GM18951 (cell line): ENCODE measurements around the gene SRPK3.

Experiments used
- POLR2A ChIP-seq: IDR thresholded peaks from 4 replicates; pipeline ENCODE4 v1.6.1; 2011; ENCODE audit warnings: mild to moderate bottlenecking; ENCODE audit not compliant: insufficient read length, insufficient read depth; ENCODE audit errors: extremely low read depth
- in situ Hi-C: fragments of 300-500 bp; cut with MboI; formaldehyde crosslinking; loops from one replicate; pipeline ENCODE4 v1.12.0; 2022; ENCODE audit warnings: low sequenced_read_pairs, mixed read lengths, inconsistent platforms; ENCODE audit not compliant: unreplicated experiment

SRPK3 gene

GRCh38 chrX:153780678-153781427 is at the start of gene SRPK3:
Gene SRPK3 (plus strand): TSS chrX:153781041. CDS start chrX:153781087, 46 bp downstream.
- in situ Hi-C loops: loop anchor here (10.0 kb wide), 1 partner anchor 174 kb away; no protein-coding TSS in a partner anchor

GRCh38 chrX:153731117-153731844 is 49.6 kb upstream of the SRPK3 start:
- in situ Hi-C loops: no loop called here
- TF ChIP-seq POLR2A: no peak

More at GRCh38 chrX:153780678-153781427, at the start of gene SRPK3:
- no peak for TF ChIP-seq POLR2A

GRCh38 chrX:153731845-153732215 is 49.0 kb upstream of the SRPK3 start:
- in situ Hi-C loops: no loop called here

GRCh38 chrX:153732401-153732800 is 48.4 kb upstream of the SRPK3 start:
- in situ Hi-C loops: no loop called here
- TF ChIP-seq POLR2A: no peak

More at GRCh38 chrX:153731845-153732215, 49.0 kb upstream of the SRPK3 start:
- no peak for TF ChIP-seq POLR2A

GRCh38 chrX:153733651-153734240 is 47.1 kb upstream of the SRPK3 start:
- in situ Hi-C loops: no loop called here
- TF ChIP-seq POLR2A: no peak

- no peak for TF ChIP-seq POLR2A
- in situ Hi-C loops: no loop called here
Measured at GRCh38 chrX:153734871-153735270, 46.0 kb upstream of the SRPK3 start.

GRCh38 chrX:153735274-153735673 is 45.6 kb upstream of the SRPK3 start:
- TF ChIP-seq POLR2A: no peak
- in situ Hi-C loops: no loop called here

GRCh38 chrX:153736071-153736820 is 44.6 kb upstream of the SRPK3 start:
- no peak for TF ChIP-seq POLR2A

GRCh38 chrX:153736871-153737441 is 43.9 kb upstream of the SRPK3 start:
- in situ Hi-C loops: no loop called here
- no peak for TF ChIP-seq POLR2A

More at GRCh38 chrX:153736071-153736820, 44.6 kb upstream of the SRPK3 start:
- in situ Hi-C loops: no loop called here

- TF ChIP-seq POLR2A: no peak
- in situ Hi-C loops: no loop called here
Measured at GRCh38 chrX:153738056-153738605, 42.7 kb upstream of the SRPK3 start.

- in situ Hi-C loops: no loop called here
- no peak for TF ChIP-seq POLR2A
Measured at GRCh38 chrX:153739754-153740486, 40.9 kb upstream of the SRPK3 start.
